Immature natural killer cell (primary cell): ENCODE data around the gene TFEB. TPM values are rescaled to one million over a fixed set of nuclear protein-coding genes. Genes with fewer than 3 reads are reported as not detected.

Source experiments
- DNase-seq, 3 donors: peaks; one replicate each; pipeline ENCODE4 v3.0.0; 2022; ENCODE audit warnings: mixed read lengths in 1 of 3
- H3K27ac Mint-ChIP-seq, 6 donors: one replicate each; pipeline ENCODE4 v1.8.0; 2020; ENCODE audit warnings: mixed read lengths in 6 of 6, mild to moderate bottlenecking in 5 of 6, inconsistent platforms in 4 of 6, moderate library complexity in 3 of 6
- H3K27me3 Mint-ChIP-seq, 3 donors: one replicate each; pipeline ENCODE4 v1.8.0; 2020 to 2021; ENCODE audit warnings: low read depth in 3 of 3, mild to moderate bottlenecking in 3 of 3, mixed read lengths in 3 of 3, moderate library complexity in 3 of 3, inconsistent platforms in 1 of 3
- H3K36me3 Mint-ChIP-seq, 3 donors: one replicate each; pipeline ENCODE4 v1.8.0; 2020; ENCODE audit warnings: mixed read lengths in 3 of 3, inconsistent platforms in 2 of 3, mild to moderate bottlenecking in 2 of 3
- H3K4me1 Mint-ChIP-seq, 2 donors: one replicate each; pipeline ENCODE4 v1.8.0; 2020; ENCODE audit warnings: inconsistent platforms in 2 of 2, mild to moderate bottlenecking in 2 of 2, mixed read lengths in 2 of 2, moderate library complexity in 1 of 2
- H3K4me3 Mint-ChIP-seq, 5 donors: one replicate each; pipeline ENCODE4 v1.8.0; 2020; ENCODE audit warnings: mild to moderate bottlenecking in 5 of 5, mixed read lengths in 5 of 5, inconsistent platforms in 3 of 5, moderate library complexity in 3 of 5
- H3K9me3 Mint-ChIP-seq, 6 donors: one replicate each; pipeline ENCODE4 v1.8.0; 2020; ENCODE audit warnings: mild to moderate bottlenecking in 6 of 6, mixed read lengths in 6 of 6, inconsistent platforms in 4 of 6, moderate library complexity in 3 of 6
- polyA plus RNA-seq, 3 donors: library from polyadenylated mRNA; unstranded; fragments of 300-500 nt; fragmentation: Illumina TruSeq; gene quantifications; one replicate each; pipeline ENCODE4 v1.2.3, GENCODE V29; 2021

The TFEB gene
- polyA plus RNA-seq, 3 donors from 2014 or later = 18.9 to 62.3 (median 23.9) TPM

DNA sequence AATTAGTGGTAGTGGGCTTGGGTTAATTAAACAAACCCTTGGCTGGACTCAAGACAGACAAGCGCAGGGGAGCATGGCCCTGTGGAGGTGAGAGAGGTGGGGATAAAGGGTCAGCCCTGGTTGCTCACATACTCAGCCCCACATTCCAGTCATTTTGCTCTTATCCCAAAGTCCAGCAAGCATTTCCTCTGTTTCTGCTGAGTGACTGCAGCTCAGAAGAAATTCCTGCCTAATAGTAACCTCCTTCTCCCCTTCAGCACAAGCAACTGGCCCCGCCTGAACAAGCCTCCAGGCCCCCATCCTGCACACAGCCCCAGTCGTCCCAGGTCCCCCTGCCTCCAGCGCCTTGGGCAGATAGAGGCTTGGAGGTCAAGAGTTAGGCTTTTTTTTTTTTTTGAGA, 3.6 kb upstream of the TFEB start:
- no peaks in the 10 kb centered on the region for H3K9me3 Mint-ChIP-seq
- no peak overlapping the region for H3K4me3 Mint-ChIP-seq
- no peaks in the 10 kb centered on the region for H3K36me3 Mint-ChIP-seq
- peaks cover 4 to 7% (median 4%) of the 10 kb centered on the region in 3 donors for H3K27me3 Mint-ChIP-seq
- peaks cover 0 to 4% of the 10 kb centered on the region in 2 donors for H3K4me1 Mint-ChIP-seq
- DNase-seq = no peak
- H3K27ac Mint-ChIP-seq = no peak overlapping the region

DNA sequence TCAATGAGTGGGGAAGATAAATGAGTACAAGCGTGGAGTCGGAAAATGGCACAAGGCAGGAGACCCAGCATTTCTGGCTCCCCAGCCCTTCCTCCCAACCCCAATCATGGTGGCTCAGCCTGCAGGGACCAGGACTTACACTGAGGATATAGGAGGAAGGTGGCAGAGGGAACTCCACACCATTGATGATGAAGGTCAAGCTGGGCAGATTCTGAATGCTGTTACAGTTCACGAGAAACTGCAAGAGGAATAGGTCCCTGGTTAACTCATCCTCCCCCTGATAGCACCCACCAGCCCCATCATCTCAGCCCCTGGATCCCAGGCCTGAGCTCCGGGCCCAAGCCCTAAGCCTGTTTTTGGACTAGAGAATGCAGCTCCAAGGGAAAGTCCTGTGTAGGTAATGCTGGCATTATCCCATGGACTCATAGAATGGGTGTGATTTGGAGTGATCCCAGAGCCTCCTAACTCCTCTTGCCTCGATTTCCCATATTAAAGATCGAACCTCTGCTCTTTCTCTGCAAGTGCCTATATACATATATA, 2.3 kb upstream of the TFEB start:
- Mint-ChIP-seq H3K27ac (no peak overlapping the region), H3K4me1 (peaks cover 12 to 17% of the 10 kb centered on the region in 2 donors), H3K9me3 (no peaks in the 10 kb centered on the region), H3K36me3 (no peaks in the 10 kb centered on the region), H3K4me3 (no peak overlapping the region), H3K27me3 (peaks cover 3 to 12% (median 6%) of the 10 kb centered on the region in 3 donors)
- DNase-seq = no peak

DNA sequence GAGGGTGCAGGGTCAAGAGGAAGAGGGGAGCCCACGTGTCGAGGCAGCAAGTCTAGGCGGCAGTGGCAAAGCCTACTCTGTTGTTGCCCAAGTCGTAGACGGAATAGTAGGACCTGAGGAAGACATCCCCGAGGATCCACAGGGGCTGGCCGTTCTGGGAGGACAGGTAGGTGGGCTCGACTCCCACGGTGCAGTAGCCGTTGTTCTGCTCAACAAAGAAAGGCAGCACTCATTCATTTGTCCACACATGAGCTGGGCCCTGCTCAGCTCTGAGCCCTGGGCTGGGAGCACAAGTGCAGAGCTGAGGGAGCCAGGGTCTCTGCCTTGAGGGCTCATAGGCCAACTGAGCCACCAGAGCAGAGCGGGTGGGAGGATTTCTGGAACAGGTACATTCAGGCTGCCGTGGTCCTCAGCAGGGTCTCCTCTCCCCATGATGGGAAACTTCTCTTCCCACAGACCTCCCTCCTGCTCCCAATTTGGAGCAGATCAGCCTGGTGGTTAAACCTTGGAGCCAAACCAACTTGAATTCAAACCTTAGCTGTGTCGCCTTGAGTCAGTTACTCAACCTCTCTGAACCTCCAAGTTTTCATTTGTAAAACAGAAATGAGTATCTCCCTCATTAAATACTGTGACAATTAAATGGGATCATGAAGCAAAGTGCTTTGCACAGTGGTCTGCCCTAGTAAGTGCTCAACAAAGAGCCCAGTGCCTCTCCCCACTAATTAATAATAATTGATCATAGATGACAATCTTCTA, 1.6 kb upstream of the TFEB start:
- Mint-ChIP-seq H3K4me1 (peaks cover 19 to 23% of the 10 kb centered on the region in 2 donors), H3K36me3 (no peaks in the 10 kb centered on the region), H3K9me3 (no peaks in the 10 kb centered on the region), H3K27ac (peak overlapping the region in 1 of 6 donors; percentile 17), H3K27me3 (peaks cover 2 to 16% (median 5%) of the 10 kb centered on the region in 3 donors), H3K4me3 (peak overlapping the region in 2 of 5 donors; percentile 5 to 18)
- DNase-seq = no peak

DNA sequence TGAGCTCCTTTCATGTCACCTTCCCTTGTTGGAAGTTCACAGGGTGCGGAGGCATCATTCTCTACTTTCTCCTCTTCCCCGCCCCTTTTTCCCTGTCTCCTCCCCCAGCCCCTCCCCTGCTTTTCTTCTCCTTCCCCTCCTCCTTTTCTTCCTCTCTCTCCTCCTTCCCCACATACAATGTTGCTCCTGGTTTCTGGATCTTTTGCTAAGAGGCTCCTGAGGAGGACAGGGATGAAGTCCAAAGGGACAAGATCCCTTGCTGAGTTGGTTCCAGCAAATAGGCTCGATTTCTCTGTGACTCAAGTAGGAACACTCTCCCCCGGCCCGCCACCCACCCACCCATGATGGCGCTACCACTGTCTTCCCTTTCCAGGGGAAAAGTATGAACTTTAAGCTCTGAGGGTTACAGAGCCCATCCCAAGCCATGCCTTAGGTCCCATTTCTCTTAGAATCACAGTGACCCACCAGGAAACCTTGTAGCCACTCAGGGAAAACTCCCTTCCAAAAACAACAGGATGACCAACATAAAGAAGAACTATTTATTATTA, 852 bp upstream of the TFEB start:
- Mint-ChIP-seq H3K27ac (peak overlapping the region in 1 of 6 donors; percentile 88), H3K4me1 (peaks cover 26 to 31% of the 10 kb centered on the region in 2 donors), H3K4me3 (peak overlapping the region in 4 of 5 donors; percentile 33 to 85 (median 79)), H3K36me3 (no peaks in the 10 kb centered on the region), H3K27me3 (peaks cover 2 to 19% (median 5%) of the 10 kb centered on the region in 3 donors), H3K9me3 (no peaks in the 10 kb centered on the region)
- DNase-seq = no peak

DNA sequence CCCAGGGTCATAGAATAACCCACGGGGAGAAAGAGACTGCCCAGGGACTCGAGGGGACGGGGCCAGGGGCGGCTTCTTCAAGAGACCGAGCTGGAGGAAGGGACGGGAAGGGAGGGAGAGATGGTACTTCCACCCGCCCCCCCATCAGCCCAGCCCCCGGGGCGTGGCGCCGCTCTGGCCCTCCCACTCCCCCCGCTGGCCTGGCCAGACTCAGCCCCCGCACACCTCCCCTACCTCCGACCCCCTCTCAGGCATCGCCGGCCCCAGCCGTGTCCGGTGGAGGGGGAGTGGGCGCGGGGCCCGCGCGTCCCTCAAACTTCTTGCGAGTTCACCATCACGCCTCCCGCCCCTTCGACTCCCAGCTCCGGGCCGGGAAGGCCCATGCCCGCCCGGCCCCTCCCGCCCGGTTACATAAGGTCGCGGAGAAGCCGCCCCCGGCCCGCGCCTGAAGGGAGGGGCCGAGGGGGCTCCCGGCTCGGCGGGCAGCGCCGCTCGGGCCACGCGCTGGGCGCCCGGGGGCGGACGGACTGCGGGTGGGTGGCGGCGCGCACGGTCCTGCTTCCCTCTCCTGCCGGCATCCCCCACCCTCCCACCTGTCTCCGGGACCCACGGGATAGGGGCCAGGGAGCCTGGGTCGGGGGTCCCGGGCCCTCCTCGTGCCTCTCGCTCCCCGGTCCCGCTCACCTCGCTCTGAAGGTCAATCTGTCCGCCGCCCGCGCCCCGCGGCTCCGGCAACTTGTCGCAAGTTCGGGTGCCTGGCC, 562 bp downstream of the TFEB start:
- peak overlapping the region; percentile 69 to 85 (median 74) for H3K4me3 Mint-ChIP-seq
- DNase-seq = peak; percentile 76 to 79 (median 77)
- H3K27me3 Mint-ChIP-seq = peaks cover 4 to 19% (median 5%) of the 10 kb centered on the region in 3 donors
- no peaks in the 10 kb centered on the region for H3K9me3 Mint-ChIP-seq
- peaks cover 41 to 45% of the 10 kb centered on the region in 2 donors for H3K4me1 Mint-ChIP-seq
- peak overlapping the region in 5 of 6 donors; percentile 57 to 92 (median 76) for H3K27ac Mint-ChIP-seq
- no peaks in the 10 kb centered on the region for H3K36me3 Mint-ChIP-seq

DNA sequence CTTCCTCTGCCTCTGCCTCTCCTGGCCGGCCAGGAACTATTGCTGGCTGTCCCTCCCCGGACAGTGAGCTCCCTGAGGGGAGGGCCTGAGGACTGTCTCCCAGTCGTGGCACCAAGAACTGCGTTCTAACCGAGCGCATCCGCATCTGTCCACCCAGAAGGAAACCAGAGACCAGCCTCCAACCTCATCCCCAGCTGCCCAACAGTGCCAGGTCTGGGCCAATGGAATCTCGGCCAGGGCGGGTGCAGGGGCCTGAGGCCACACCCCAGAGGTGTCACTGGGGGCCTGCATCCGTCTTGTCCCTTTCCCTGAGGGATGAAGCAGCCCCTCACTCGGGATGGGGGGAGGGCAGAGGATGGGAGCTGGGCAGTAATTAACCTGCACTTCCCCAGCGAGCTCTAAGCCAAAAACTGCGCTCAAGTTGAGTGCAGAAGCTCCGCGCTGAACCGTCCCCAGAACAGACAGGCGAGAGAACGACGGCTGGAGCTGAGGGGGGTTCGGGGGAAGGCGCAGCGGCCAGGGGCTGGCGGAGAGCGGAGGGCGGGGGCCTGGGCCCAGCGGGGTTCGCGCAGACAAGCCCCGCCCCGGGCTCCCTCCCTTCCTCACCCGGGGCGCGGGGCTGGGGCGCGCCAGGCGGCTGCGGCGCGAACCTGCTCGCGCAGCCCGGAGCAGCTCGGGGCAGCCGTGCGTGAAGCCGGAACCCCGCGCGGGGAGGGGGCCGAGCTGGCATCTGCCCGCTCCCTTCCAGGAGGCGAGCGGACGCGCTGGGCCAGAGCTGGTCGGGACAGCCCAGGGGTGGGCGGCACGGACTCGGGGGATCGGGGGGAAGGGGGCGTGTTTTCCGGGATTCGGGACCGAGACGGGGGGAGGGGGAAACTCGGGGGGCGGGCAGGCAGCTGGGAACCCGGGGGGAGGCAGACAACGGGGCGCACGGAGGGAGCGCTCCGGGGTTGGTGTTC, 1.4 kb downstream of the TFEB start:
- H3K4me1 Mint-ChIP-seq = peaks cover 49 to 53% of the 10 kb centered on the region in 2 donors

DNA sequence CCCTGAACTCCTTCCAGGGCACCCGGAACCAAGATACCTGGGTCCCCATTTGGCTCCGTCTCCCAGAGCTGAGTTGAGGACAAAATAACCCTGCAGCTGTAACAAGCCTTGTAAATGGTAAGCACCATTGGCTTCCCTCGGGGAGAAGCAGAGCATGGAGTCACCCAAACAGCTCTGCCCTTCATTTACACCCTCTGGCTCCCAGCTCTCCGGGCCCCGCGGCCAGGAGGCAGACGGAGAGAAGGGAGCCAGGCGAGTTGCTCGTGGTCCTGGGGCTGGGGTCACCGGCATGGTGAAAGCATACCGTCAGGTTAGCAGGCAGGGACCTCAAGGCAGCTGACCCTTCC, 2.1 kb downstream of the TFEB start:
- peak overlapping the region; percentile 76 to 84 (median 78) for H3K4me3 Mint-ChIP-seq
- H3K4me1 Mint-ChIP-seq = peaks cover 56 to 60% of the 10 kb centered on the region in 2 donors
- H3K36me3 Mint-ChIP-seq = no peaks in the 10 kb centered on the region
- no peaks in the 10 kb centered on the region for H3K9me3 Mint-ChIP-seq
- H3K27me3 Mint-ChIP-seq = peaks cover 5 to 19% (median 7%) of the 10 kb centered on the region in 3 donors
- DNase-seq = no peak
- peak overlapping the region; percentile 92 to 98 (median 95) for H3K27ac Mint-ChIP-seq

More for the DNA sequence above, 1.4 kb downstream of the TFEB start:
- Mint-ChIP-seq H3K36me3 (no peaks in the 10 kb centered on the region), H3K4me3 (peak overlapping the region; percentile 76 to 85 (median 81)), H3K9me3 (no peaks in the 10 kb centered on the region), H3K27me3 (peaks cover 5 to 19% (median 7%) of the 10 kb centered on the region in 3 donors), H3K27ac (peak overlapping the region; percentile 92 to 98 (median 95))
- DNase-seq = peak; percentile 80 to 85 (median 84)

DNA sequence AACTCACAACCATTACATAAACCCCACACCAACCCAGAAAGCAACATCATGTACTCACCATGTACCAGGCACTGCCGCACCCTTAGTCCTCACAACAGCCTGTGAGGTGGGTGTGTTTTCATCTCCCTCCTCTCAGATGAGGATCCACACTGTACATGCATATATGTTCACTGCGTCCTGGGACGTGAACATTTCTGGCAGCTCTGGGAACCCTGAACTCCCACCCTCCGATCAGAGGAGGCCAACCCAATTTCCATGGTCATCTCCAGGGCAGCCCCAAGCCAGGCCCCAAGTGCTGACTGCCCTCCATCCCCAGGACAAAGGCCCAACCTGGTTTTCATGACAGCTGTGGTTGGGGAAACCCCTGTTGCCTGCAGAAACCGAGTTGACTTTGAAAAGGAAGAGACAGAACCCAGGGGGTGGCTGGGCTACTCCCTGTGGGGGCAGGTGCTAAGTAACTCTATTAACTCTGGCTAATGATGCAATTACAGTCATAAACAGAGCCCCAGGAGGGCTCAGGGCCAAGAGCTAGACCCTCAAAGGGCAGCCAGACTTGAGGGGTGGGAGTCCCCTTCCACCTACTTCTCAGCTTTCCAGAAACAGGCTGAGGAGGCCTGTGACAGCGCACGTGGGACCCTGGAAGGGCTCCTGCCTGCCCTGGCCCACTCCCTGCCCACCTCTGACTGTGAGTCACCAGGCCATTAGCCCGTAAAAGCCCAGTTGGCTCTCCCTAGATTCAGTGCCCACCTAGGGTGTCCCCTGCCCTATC, 2.6 kb downstream of the TFEB start:
- Mint-ChIP-seq H3K4me1 (peaks cover 61 to 66% of the 10 kb centered on the region in 2 donors), H3K27ac (peak overlapping the region; percentile 92 to 98 (median 95)), H3K4me3 (peak overlapping the region; percentile 76 to 84 (median 78)), H3K27me3 (peaks cover 5 to 19% (median 7%) of the 10 kb centered on the region in 3 donors), H3K36me3 (no peaks in the 10 kb centered on the region), H3K9me3 (no peaks in the 10 kb centered on the region)
- peak; percentile 82 to 85 (median 82) for DNase-seq

DNA sequence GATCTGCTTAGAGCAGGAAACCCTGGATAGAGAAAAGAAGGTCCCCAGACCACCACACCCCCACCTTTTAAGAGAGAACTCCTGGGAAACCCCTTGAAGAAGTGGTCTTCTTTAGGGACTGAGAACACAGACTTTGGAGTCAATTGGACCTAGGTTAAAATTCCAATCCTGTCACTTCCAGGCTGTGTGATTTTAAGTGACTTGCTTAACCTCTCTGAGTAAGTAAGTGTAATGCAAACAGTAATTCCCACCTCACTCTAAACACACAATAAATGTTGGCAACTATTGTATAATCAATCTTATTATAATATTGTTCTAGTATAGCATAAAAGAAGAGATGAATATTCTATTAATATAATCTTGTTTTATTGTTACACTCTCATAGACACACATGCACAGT, 3.3 kb downstream of the TFEB start:
- H3K4me3 Mint-ChIP-seq = peak overlapping the region; percentile 76 to 84 (median 78)
- H3K27ac Mint-ChIP-seq = peak overlapping the region; percentile 92 to 98 (median 95)
- no peaks in the 10 kb centered on the region for H3K9me3 Mint-ChIP-seq
- H3K4me1 Mint-ChIP-seq = peaks cover 67 to 72% of the 10 kb centered on the region in 2 donors
- peaks cover 5 to 22% (median 7%) of the 10 kb centered on the region in 3 donors for H3K27me3 Mint-ChIP-seq
- H3K36me3 Mint-ChIP-seq = no peaks in the 10 kb centered on the region
- DNase-seq = no peak

DNA sequence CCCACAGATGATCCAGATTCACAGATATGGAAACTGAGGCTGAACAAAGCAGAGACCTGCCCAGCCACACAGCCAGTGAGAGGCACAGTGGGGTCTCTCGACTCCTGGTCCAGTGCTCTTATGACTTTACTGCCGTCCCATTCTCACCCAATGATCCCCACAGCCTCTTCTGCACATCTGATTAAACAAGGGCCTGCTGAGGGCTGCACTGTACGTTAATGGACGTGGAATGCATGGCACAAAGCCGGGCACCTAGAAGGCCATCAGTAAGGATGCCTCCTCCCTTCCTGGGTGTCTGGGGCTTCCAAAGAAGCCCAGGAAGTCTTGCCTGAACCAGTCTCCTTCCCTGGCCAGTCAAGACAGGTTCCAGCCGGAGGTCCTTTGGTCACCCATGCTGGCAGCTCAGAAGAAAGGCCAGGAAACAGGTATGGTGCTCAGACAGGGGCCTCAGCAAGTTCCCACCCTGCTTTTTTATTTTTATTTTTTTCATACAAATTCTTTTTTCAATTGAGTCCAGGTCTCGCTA, 3.8 kb downstream of the TFEB start:
- Mint-ChIP-seq H3K27me3 (peaks cover 2 to 25% (median 7%) of the 10 kb centered on the region in 3 donors), H3K27ac (peak overlapping the region; percentile 92 to 98 (median 95)), H3K4me1 (peaks cover 73 to 77% of the 10 kb centered on the region in 2 donors), H3K36me3 (no peaks in the 10 kb centered on the region), H3K4me3 (peak overlapping the region; percentile 76 to 91 (median 78)), H3K9me3 (no peaks in the 10 kb centered on the region)
- no peak for DNase-seq

DNA sequence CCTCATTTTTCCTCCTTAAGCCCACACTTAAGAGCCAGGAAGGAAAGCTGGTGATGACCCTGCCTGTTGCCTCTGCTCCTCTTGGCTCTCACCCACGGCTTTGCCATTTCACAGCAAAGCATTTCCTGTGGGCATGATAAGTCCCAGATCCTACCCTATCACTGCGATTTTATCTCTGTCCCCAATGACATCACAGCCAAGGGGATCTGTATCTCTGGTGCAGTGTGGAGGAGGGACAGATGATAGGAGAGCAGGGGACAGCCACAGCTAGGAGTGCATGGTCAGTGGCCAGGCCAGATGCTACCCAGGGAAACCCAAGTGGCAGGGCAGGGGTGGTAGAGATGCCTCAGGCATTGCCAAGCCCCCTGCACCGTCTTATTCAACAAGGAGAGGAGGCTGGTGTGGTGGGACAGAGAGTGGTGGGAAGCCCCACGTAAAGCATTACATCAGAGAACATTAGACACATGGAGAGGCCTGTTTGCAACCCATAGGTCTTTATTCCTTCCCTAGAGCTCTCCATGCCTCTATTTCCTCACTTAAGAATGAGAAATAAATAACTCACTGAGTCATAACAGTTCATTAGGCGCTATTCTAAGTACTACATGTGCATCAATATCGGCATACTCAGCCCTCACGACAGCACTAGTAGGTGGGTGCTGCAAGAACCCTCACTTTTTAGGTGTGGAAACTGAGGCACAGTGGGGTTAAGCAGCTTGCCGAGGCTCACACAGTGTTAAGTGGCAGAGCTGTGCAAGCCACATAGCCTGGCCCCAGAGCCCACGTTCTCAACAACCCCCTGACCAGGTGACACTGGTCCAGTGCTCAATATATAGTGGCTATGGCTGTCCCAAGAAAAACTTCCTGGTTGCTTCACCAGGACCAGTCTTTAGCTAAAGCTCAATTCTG, 4.6 kb downstream of the TFEB start:
- DNase-seq = no peak
- H3K27me3 Mint-ChIP-seq = peaks cover 2 to 25% (median 7%) of the 10 kb centered on the region in 3 donors
- no peaks in the 10 kb centered on the region for H3K9me3 Mint-ChIP-seq
- no peaks in the 10 kb centered on the region for H3K36me3 Mint-ChIP-seq
- H3K27ac Mint-ChIP-seq = peak overlapping the region; percentile 92 to 98 (median 95)
- peaks cover 81 to 83% of the 10 kb centered on the region in 2 donors for H3K4me1 Mint-ChIP-seq
- H3K4me3 Mint-ChIP-seq = peak overlapping the region; percentile 63 to 91 (median 81)
